ENCODE data around the gene STXBP5.
A peak's percentile ranks its signal among the peaks of the same experiment; 100 is the strongest.

STXBP5 gene

GRCh38 chr6:147278891-147279290, 74.7 kb downstream of the STXBP5 start:
- H3K27ac Mint-ChIP-seq (ENCODE audit: low read depth), result no peak overlapping the region
- peaks cover 8% of the 10 kb centered on the region for H3K36me3 Mint-ChIP-seq (ENCODE audit: insufficient read depth)
- H3K4me3 Mint-ChIP-seq, result no peak overlapping the region

GRCh38 chr6:147279427-147279826, 75.2 kb downstream of the STXBP5 start:
- DNase-seq (ENCODE audit: low spot score in 2 of 2) (no peak), ATAC-seq (replicated peaks; ENCODE audit: extremely low read depth, poor library complexity, severe bottlenecking) (no peak)
- Mint-ChIP-seq H3K4me1 (peaks cover 26% of the 10 kb centered on the region), H3K27ac (ENCODE audit: low read depth) (peak overlapping the region; percentile 6), H3K27me3 (no peaks in the 10 kb centered on the region), H3K36me3 (ENCODE audit: insufficient read depth) (peaks cover 6% of the 10 kb centered on the region), H3K9me3 (no peaks in the 10 kb centered on the region), H3K4me3 (no peak overlapping the region)

More at GRCh38 chr6:147278891-147279290, 74.7 kb downstream of the STXBP5 start:
- Mint-ChIP-seq H3K27me3 (no peaks in the 10 kb centered on the region), H3K9me3 (no peaks in the 10 kb centered on the region), H3K4me1 (peaks cover 23% of the 10 kb centered on the region)
- DNase-seq (ENCODE audit: low spot score in 2 of 2) (no peak), ATAC-seq (replicated peaks; ENCODE audit: extremely low read depth, poor library complexity, severe bottlenecking) (no peak)

- Mint-ChIP-seq H3K27ac (ENCODE audit: low read depth) (peak overlapping the region; percentile 77), H3K4me3 (no peak overlapping the region), H3K9me3 (no peaks in the 10 kb centered on the region), H3K4me1 (peaks cover 34% of the 10 kb centered on the region), H3K27me3 (no peaks in the 10 kb centered on the region), H3K36me3 (ENCODE audit: insufficient read depth) (peaks cover 3% of the 10 kb centered on the region)
- no peak for DNase-seq (ENCODE audit: low spot score in 2 of 2)
- no peak for ATAC-seq (replicated peaks; ENCODE audit: extremely low read depth, poor library complexity, severe bottlenecking)
These were observed 77.8 kb downstream of the STXBP5 start for GRCh38 chr6:147281895-147282565.

GRCh38 chr6:147282566-147282959, 78.3 kb downstream of the STXBP5 start:
- ATAC-seq (replicated peaks; ENCODE audit: extremely low read depth, poor library complexity, severe bottlenecking) (no peak), DNase-seq (ENCODE audit: low spot score in 2 of 2) (no peak)
- Mint-ChIP-seq H3K4me1 (peaks cover 34% of the 10 kb centered on the region), H3K9me3 (no peaks in the 10 kb centered on the region), H3K27ac (ENCODE audit: low read depth) (peak overlapping the region; percentile 77), H3K36me3 (ENCODE audit: insufficient read depth) (peaks cover 7% of the 10 kb centered on the region), H3K27me3 (no peaks in the 10 kb centered on the region), H3K4me3 (no peak overlapping the region)

- Mint-ChIP-seq H3K4me1 (peaks cover 34% of the 10 kb centered on the region), H3K27me3 (no peaks in the 10 kb centered on the region), H3K9me3 (no peaks in the 10 kb centered on the region), H3K27ac (ENCODE audit: low read depth) (no peak overlapping the region), H3K36me3 (ENCODE audit: insufficient read depth) (peaks cover 5% of the 10 kb centered on the region), H3K4me3 (no peak overlapping the region)
- DNase-seq (ENCODE audit: low spot score in 2 of 2) (no peak), ATAC-seq (replicated peaks; ENCODE audit: extremely low read depth, poor library complexity, severe bottlenecking) (no peak)
These were observed 79.2 kb downstream of the STXBP5 start for GRCh38 chr6:147283460-147283859.

- H3K9me3 Mint-ChIP-seq, result no peaks in the 10 kb centered on the region
- H3K27ac Mint-ChIP-seq (ENCODE audit: low read depth), result peak overlapping the region; percentile 49
- peaks cover 6% of the 10 kb centered on the region for H3K36me3 Mint-ChIP-seq (ENCODE audit: insufficient read depth)
- no peak overlapping the region for H3K4me3 Mint-ChIP-seq
- ATAC-seq (replicated peaks; ENCODE audit: extremely low read depth, poor library complexity, severe bottlenecking) (no peak), DNase-seq (ENCODE audit: low spot score in 2 of 2) (no peak)
- H3K27me3 Mint-ChIP-seq, result no peaks in the 10 kb centered on the region
- H3K4me1 Mint-ChIP-seq, result peaks cover 32% of the 10 kb centered on the region
These were observed 81.1 kb downstream of the STXBP5 start for GRCh38 chr6:147285087-147285855.

GRCh38 chr6:147287869-147288271, 83.7 kb downstream of the STXBP5 start:
- no peaks in the 10 kb centered on the region for H3K27me3 Mint-ChIP-seq
- no peak for DNase-seq (ENCODE audit: low spot score in 2 of 2)
- H3K4me3 Mint-ChIP-seq, result no peak overlapping the region
- no peak overlapping the region for H3K27ac Mint-ChIP-seq (ENCODE audit: low read depth)
- no peak for ATAC-seq (replicated peaks; ENCODE audit: extremely low read depth, poor library complexity, severe bottlenecking)
- H3K9me3 Mint-ChIP-seq, result no peaks in the 10 kb centered on the region
- peaks cover 21% of the 10 kb centered on the region for H3K4me1 Mint-ChIP-seq
- H3K36me3 Mint-ChIP-seq (ENCODE audit: insufficient read depth), result peaks cover 6% of the 10 kb centered on the region

GRCh38 chr6:147297124-147297523, 92.9 kb downstream of the STXBP5 start:
- H3K4me3 Mint-ChIP-seq, result no peak overlapping the region
- no peak for DNase-seq (ENCODE audit: low spot score in 2 of 2)
- ATAC-seq (replicated peaks; ENCODE audit: extremely low read depth, poor library complexity, severe bottlenecking), result no peak
- H3K4me1 Mint-ChIP-seq, result peaks cover 22% of the 10 kb centered on the region
- H3K27me3 Mint-ChIP-seq, result no peaks in the 10 kb centered on the region
- peaks cover 8% of the 10 kb centered on the region for H3K9me3 Mint-ChIP-seq
- peak overlapping the region; percentile 29 for H3K27ac Mint-ChIP-seq (ENCODE audit: low read depth)
- peaks cover 8% of the 10 kb centered on the region for H3K36me3 Mint-ChIP-seq (ENCODE audit: insufficient read depth)

- peaks cover 11% of the 10 kb centered on the region for H3K9me3 Mint-ChIP-seq
- peaks cover 22% of the 10 kb centered on the region for H3K4me1 Mint-ChIP-seq
- H3K27ac Mint-ChIP-seq (ENCODE audit: low read depth), result peak overlapping the region; percentile 30
- H3K36me3 Mint-ChIP-seq (ENCODE audit: insufficient read depth), result peaks cover 8% of the 10 kb centered on the region
- no peaks in the 10 kb centered on the region for H3K27me3 Mint-ChIP-seq
- H3K4me3 Mint-ChIP-seq, result peak overlapping the region; percentile 28
- ATAC-seq (replicated peaks; ENCODE audit: extremely low read depth, poor library complexity, severe bottlenecking), result peak; percentile 72
- DNase-seq (ENCODE audit: low spot score in 2 of 2), result no peak
These were observed 93.6 kb downstream of the STXBP5 start for GRCh38 chr6:147297663-147298316.

- H3K36me3 Mint-ChIP-seq (ENCODE audit: insufficient read depth), result peaks cover 5% of the 10 kb centered on the region
- peak overlapping the region; percentile 28 for H3K4me3 Mint-ChIP-seq
- peak overlapping the region; percentile 30 for H3K27ac Mint-ChIP-seq (ENCODE audit: low read depth)
- ATAC-seq (replicated peaks; ENCODE audit: extremely low read depth, poor library complexity, severe bottlenecking) (no peak), DNase-seq (ENCODE audit: low spot score in 2 of 2) (no peak)
- H3K27me3 Mint-ChIP-seq, result no peaks in the 10 kb centered on the region
- peaks cover 17% of the 10 kb centered on the region for H3K4me1 Mint-ChIP-seq
- peaks cover 11% of the 10 kb centered on the region for H3K9me3 Mint-ChIP-seq
These were observed 94.2 kb downstream of the STXBP5 start for GRCh38 chr6:147298461-147298860.

GRCh38 chr6:147299035-147299434, 94.8 kb downstream of the STXBP5 start:
- no peak for DNase-seq (ENCODE audit: low spot score in 2 of 2)
- peaks cover 17% of the 10 kb centered on the region for H3K4me1 Mint-ChIP-seq
- peaks cover 6% of the 10 kb centered on the region for H3K36me3 Mint-ChIP-seq (ENCODE audit: insufficient read depth)
- H3K27me3 Mint-ChIP-seq, result no peaks in the 10 kb centered on the region
- H3K9me3 Mint-ChIP-seq, result peaks cover 11% of the 10 kb centered on the region
- peak overlapping the region; percentile 30 for H3K27ac Mint-ChIP-seq (ENCODE audit: low read depth)
- no peak for ATAC-seq (replicated peaks; ENCODE audit: extremely low read depth, poor library complexity, severe bottlenecking)
- H3K4me3 Mint-ChIP-seq, result no peak overlapping the region

GRCh38 chr6:147301070-147301469, 96.9 kb downstream of the STXBP5 start:
- Mint-ChIP-seq H3K9me3 (peaks cover 11% of the 10 kb centered on the region), H3K27ac (ENCODE audit: low read depth) (no peak overlapping the region), H3K4me3 (no peak overlapping the region), H3K27me3 (no peaks in the 10 kb centered on the region), H3K36me3 (ENCODE audit: insufficient read depth) (peaks cover 6% of the 10 kb centered on the region), H3K4me1 (peaks cover 21% of the 10 kb centered on the region)
- no peak for DNase-seq (ENCODE audit: low spot score in 2 of 2)
- ATAC-seq (replicated peaks; ENCODE audit: extremely low read depth, poor library complexity, severe bottlenecking), result no peak
